GM19351 (cell line): ENCODE data around the gene UGT8.
"Not testable (repeated sequence)": the region's sequence is repeated elsewhere in the genome, so short reads cannot be mapped to it uniquely, and the experiment has no call there.

Source experiments
- ATAC-seq: cut with Tn5 transposase; IDR thresholded peaks from one replicate; pipeline ENCODE4 v1.9.1; 2021; ENCODE audit warnings: mild to moderate bottlenecking, moderate library complexity; ENCODE audit not compliant: unreplicated experiment

The UGT8 gene

DNA sequence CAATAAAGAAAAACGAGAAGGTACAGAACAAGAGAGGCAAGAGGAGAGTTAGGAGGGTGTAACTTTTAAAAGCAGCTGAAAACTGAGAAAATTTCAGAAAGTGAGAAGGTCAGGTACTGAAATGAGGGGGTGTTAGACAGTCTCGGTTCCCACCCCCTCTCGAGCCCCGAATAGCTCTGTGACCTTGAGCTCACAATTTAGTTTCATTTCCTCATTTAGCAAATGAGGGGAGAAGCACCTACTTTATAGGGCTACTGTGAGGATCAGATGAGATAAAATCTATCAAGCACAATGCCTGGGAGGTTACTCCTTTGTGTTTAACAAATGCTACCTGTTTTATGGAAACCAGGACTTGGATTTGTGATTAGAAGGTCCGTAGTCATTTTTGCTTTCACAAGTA lies 4.9 kb downstream of the UGT8 start:
- ATAC-seq, result peak; percentile 85

GRCh38 chr4:114606245-114606644 lies 7.6 kb downstream of the UGT8 start:
- ATAC-seq, result no peak

DNA sequence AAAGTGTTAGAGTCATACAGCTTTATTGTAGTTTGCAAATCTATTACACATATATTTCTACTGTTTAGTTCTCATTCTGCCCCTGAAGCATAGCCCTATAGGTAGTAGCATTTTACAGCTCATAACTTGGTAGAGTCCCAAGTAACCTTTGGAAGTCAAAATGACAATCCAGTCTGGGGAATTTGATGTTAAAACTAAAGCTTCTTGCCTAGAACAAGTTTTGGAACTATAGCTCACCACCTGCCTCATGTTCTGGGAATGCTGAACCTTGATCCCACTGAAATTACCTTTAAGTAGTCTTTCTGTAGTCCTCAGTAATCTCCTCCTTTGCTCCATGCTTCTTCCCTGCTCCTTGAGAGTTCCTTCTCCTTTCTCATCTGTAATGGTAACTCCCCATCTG lies 8.4 kb downstream of the UGT8 start:
- no peak for ATAC-seq

- no peak for ATAC-seq
These were observed 15.0 kb downstream of the UGT8 start for GRCh38 chr4:114613560-114613959.

DNA sequence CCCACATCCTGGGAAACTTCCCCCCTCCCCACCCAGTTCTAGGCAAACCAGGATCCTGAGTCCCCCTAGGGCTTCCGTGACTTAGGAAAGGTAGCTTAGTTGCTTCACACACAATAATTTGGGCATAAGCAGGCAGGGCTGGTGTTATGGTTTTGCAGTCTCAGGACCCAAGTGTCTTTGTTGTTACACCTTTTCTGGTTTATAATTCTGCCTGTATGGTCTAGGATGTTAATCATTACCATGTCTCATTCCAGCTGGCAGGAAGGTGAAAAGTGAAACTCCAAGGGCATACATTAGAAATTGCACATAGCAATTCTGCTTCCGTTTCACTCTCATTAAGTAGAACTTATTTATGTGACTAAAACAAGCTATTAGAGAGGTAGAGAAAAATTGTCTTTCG lies 16.8 kb downstream of the UGT8 start:
- no peak for ATAC-seq

GRCh38 chr4:114616036-114616435 lies 17.4 kb downstream of the UGT8 start:
- not testable (repeated sequence) for ATAC-seq

GRCh38 chr4:114626196-114626595 lies 27.6 kb downstream of the UGT8 start:
- ATAC-seq, result no peak

DNA sequence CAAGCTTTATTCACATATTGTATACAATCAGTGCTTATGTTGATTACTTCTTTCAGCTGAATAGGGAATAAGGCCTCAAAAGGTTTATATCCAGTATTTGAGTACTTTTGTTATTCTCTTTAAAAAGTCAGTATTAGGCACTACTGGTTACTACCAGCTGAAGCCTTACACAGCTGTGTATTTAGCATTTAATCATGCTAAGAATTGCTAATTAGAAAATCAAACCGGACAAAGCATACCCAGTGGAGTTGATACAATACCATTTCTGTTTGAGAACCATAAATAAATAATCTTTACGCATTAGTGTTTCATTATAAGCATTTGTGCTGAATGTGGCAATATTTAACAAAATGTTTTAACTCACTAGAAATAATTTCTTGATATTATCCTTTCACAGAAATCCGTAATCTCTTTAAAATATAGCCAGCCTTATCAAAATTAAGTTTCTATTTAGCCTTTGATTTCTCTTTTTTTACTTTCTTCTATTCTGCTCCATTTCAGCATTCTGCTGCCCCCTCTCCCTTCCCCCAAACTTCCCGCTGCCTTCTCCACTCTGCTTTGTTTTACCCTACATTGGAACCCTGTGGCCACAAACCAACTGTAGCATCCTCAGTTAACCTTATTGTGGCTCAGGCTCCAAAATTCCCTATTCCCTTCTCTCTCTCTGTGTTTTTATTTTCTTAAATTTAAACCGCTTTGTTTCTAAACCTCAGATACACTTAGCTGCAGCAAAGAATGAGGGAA lies 37.8 kb downstream of the UGT8 start:
- ATAC-seq, result no peak

DNA sequence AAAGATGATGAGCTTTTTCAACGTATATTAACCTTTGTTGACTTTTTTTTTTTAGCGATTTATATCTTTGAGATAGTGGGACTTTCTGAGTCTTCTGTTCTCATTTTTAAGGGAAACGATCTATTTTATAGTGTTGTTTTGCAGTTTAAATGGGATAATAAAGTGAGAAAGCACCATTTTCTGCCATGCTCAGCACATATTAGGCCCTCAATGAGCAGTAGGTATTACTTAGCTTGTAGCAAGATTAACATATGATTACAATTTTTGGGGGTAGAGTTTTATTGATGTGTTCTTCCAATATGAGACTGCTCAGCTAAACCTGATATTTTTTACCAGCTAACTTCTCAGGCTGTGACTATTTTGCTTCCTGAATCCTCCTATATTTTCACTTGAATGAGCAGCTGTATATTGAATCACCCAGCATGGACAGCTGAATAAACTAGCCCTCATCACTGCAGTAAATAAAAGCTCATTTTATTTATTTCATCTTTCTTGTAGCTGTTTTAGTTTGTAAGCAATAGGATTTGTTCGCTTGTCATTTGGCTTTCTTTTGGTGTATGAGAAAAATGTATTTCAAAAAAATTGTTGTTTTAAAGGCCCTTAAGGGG lies 43.7 kb downstream of the UGT8 start:
- ATAC-seq, result no peak

GRCh38 chr4:114649908-114650307 lies 51.3 kb downstream of the UGT8 start:
- ATAC-seq, result no peak

DNA sequence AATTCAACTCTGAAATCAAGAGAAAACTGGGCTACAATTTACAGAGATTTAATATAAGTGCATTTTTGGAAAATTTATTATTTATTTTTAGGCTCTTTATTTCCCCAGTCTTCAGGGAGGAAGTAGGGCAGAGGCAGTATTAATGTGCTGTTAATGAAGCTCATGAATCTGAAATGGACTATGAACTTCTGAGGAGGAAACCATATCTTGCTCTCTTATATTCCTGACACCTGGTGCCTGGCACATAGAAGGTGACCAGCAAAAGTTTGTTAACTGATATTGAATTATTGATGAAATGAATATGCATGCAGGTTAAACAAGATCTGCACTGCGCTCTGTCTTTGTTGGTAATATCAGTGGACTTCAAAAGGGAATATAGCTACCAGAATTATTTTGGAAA lies 55.1 kb downstream of the UGT8 start:
- ATAC-seq, result no peak

DNA sequence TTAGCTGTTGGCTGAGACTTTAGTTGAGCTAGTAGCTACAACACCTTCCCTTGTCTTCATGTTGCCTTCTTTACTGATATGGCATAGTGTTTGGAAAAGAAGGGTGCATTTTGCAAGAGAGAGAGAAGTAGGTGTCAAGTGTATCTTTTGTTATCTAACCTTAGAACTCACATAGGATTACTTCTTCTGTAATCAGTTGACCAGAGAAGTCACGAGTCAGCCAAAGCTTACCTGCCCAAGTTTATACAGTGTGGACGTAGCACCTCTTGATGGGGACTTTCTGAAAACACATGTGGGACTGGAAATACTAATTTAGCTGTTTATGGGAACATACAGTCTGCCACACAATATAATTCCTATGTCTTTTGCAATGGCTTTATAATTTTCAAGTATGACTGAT lies 56.0 kb downstream of the UGT8 start:
- no peak for ATAC-seq

DNA sequence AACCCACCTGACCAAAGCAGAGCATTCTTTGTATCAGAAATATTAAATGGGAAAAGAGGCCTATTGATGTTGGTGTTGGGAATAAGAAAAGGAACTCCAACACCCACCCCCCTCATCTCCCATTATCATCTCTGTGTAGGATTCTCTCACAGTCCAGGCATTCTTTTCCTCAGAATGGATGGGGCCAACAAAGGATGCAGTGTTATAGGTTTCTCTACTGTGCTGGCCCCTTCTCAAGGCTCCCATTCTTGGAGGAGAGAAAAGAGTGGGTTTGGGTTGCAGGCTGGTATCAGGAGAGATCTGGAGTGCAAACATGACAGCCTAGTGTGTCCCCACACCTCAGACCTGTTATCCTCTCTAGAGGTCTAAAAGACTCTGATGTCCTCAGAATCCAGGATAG lies 59.6 kb downstream of the UGT8 start:
- ATAC-seq, result no peak

DNA sequence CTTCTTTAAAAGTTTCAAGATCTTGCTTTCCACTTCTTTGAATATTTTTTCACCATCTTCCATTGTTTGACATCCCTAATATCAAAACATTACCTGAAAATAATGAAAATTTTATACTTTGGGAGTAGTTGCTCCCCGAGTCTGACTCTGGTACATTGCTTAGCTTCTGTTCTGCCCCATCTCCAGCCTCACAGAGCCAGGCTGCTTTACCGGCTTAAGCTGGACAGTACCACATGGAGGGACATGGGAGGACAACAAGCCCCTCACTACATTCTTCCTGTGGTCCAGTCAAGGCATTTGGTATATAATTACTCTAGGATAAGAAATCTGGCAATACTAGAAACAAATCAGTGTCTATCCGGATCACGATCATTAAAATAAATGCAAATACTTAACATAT lies 60.2 kb downstream of the UGT8 start:
- ATAC-seq, result no peak

DNA sequence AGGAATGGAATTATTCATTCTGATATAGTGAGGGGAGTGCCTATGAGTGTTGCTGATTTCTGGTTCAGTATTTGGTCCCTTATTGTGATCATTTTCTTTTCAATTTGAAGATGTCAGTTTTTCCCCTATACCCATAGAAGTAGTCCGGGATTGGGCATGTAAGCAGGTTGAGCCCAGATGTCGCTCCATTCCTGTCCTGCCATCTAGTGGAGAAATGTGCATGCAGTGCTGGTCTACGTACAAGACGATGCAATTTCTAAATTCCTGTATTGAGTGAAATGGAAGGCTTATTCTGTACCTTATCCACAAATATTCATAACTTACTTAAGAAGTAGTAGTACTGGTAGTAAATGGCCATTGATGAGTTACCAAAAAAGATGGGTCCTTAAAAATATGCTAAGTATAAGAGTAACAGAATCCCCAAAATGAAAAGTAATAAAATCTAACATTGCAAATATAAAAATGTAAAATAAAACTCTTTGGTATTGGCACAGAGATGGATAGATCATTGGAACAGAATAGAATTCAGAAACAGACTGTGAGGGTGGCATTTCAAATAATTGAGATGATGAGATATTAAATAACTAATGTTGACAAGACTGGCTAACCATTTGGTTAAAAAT lies 60.9 kb downstream of the UGT8 start:
- ATAC-seq, result peak; percentile 97

GRCh38 chr4:114663083-114663482 lies 64.5 kb downstream of the UGT8 start:
- no peak for ATAC-seq

GRCh38 chr4:114668577-114668976 lies 70.0 kb downstream of the UGT8 start:
- no peak for ATAC-seq

DNA sequence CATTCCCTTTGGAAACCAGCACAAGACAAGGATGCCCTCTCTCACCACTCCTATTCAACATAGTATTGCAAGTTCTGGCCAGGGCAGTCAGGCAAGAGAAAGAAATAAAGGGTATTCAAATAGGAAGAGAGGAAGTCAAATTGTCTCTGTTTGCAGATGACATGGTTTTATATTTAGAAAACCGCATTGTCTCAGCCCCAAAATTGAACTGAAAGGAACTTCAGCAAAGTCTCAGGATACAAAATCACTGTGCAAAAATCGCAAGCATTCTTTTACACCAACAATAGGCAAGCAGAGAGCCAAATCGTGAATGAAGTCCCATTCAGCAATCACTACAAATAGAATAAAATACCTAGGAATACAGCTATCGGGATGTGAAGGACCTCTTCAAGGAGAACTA lies 72.1 kb downstream of the UGT8 start:
- peak; percentile 73 for ATAC-seq

GRCh38 chr4:114673306-114673705 lies 74.7 kb downstream of the UGT8 start:
- no peak for ATAC-seq

GRCh38 chr4:114674080-114674479 lies 75.5 kb downstream of the UGT8 start:
- ATAC-seq, result no peak

GRCh38 chr4:114677346-114677979 lies 78.9 kb downstream of the UGT8 start:
- no peak for ATAC-seq

DNA sequence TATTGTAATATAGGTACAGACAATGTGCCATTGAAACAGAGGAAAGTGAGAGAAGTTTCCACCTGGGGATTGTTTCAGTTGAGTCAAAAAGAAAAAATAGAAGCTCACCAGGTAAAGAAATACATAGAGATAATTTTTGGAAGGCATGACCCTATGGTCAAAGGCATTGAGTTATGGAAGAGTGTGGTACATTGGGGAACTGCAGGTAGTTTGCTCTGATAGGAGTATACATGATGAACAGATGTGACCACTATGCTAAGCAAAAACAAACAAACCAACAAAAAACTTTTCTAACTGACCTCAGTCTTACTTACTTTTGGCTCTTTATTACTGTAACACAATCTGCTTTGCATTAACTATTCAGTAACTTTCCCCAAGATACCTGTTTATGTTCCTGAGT lies 85.9 kb downstream of the UGT8 start:
- no peak for ATAC-seq
